Peyer's patch (tissue), 4 donors: ENCODE measurements around the gene PRKACG.
A peak's percentile ranks its signal among the peaks of the same experiment; 100 is the strongest.

Experiments
- POLR2A ChIP-seq, 2 donors: fragments of 450-650 bp; IDR thresholded peaks; one replicate each; pipeline ENCODE4 v1.5.1; 2017; ENCODE audit warnings: antibody characterized with exemption in 2 of 2, mild to moderate bottlenecking in 2 of 2, moderate library complexity in 2 of 2
- TF ChIP-seq, protein P1 (sequence below), 6 experiments: fragments of 450-650 bp in 4 of 6; fragments of 200-600 bp in 2 of 6; sonication (generic) in 1 of 6; IDR thresholded peaks; one replicate each; pipeline ENCODE4 v1.5.1; 2017 to 2019; ENCODE audit warnings: antibody characterized with exemption in 6 of 6, mild to moderate bottlenecking in 3 of 6, moderate library complexity in 1 of 6

GRCh38 chr9:68999393-69000105, 14.4 kb downstream of the PRKACG start:
- TF ChIP-seq, protein P1, sequence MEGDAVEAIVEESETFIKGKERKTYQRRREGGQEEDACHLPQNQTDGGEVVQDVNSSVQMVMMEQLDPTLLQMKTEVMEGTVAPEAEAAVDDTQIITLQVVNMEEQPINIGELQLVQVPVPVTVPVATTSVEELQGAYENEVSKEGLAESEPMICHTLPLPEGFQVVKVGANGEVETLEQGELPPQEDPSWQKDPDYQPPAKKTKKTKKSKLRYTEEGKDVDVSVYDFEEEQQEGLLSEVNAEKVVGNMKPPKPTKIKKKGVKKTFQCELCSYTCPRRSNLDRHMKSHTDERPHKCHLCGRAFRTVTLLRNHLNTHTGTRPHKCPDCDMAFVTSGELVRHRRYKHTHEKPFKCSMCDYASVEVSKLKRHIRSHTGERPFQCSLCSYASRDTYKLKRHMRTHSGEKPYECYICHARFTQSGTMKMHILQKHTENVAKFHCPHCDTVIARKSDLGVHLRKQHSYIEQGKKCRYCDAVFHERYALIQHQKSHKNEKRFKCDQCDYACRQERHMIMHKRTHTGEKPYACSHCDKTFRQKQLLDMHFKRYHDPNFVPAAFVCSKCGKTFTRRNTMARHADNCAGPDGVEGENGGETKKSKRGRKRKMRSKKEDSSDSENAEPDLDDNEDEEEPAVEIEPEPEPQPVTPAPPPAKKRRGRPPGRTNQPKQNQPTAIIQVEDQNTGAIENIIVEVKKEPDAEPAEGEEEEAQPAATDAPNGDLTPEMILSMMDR (IDR thresholded peaks at IDR 0.05), result peak; percentile 11 to 87 (median 80)
- no peak for TF ChIP-seq POLR2A (IDR thresholded peaks at IDR 0.05)
